COLO668 (cell line): ENCODE results near the gene GART.
"Not testable (repeated sequence)": the region's sequence is repeated elsewhere in the genome, so short reads cannot be mapped to it uniquely, and the experiment has no call there.

ENCODE experiments used
- DNase-seq: peaks from one replicate; lab custom pipeline; 2025; ENCODE audit not compliant: unreplicated experiment; lab: John Stamatoyannopoulos, UW

The GART gene

GRCh38 chr21:33541756-33542639 is at the start of gene GART:
TSS of gene GART (minus strand) at chr21:33542117. CDS start at chr21:33539315, 2,802 bp downstream.
- DNase-seq = peak; percentile 95

GRCh38 chr21:33588485-33589335 is 46.8 kb upstream of the GART start, which contains the start of gene DONSON:
TSS of gene DONSON (minus strand) at chr21:33588684. CDS start at chr21:33588641, 43 bp downstream.
- DNase-seq = peak; percentile 95

GRCh38 chr21:33587792-33588484 is 46.0 kb upstream of the GART start:
- peak; percentile 63 for DNase-seq

- no peak for DNase-seq
These were observed 45.0 kb upstream of the GART start for GRCh38 chr21:33586927-33587326.

GRCh38 chr21:33584455-33584854 is 42.5 kb upstream of the GART start:
- DNase-seq = no peak

- DNase-seq = no peak
These were observed 37.1 kb upstream of the GART start for GRCh38 chr21:33578959-33579542.

- DNase-seq = no peak
These were observed 36.3 kb upstream of the GART start for GRCh38 chr21:33578214-33578613.

GRCh38 chr21:33576741-33577141 is 34.8 kb upstream of the GART start:
- DNase-seq = not testable (repeated sequence)

- no peak for DNase-seq
These were observed 30.4 kb upstream of the GART start for GRCh38 chr21:33572350-33572749.

- DNase-seq = no peak
These were observed 28.1 kb upstream of the GART start for GRCh38 chr21:33569991-33570390.

- DNase-seq = no peak
These were observed 26.5 kb upstream of the GART start for GRCh38 chr21:33568448-33568847.

- no peak for DNase-seq
These were observed 26.0 kb upstream of the GART start for GRCh38 chr21:33567914-33568313.

- DNase-seq = no peak
These were observed 24.6 kb upstream of the GART start for GRCh38 chr21:33566514-33566913.

GRCh38 chr21:33562389-33562788 is 20.5 kb upstream of the GART start:
- DNase-seq = no peak

- DNase-seq = no peak
These were observed 19.5 kb upstream of the GART start for GRCh38 chr21:33561373-33561772.

- no peak for DNase-seq
These were observed 19.0 kb upstream of the GART start for GRCh38 chr21:33560965-33561364.

- DNase-seq = no peak
These were observed 17.9 kb upstream of the GART start for GRCh38 chr21:33559813-33560212.

GRCh38 chr21:33558777-33559421 is 17.0 kb upstream of the GART start:
- DNase-seq = no peak

GRCh38 chr21:33557447-33557846 is 15.5 kb upstream of the GART start:
- DNase-seq = no peak

GRCh38 chr21:33554982-33555344 is 13.0 kb upstream of the GART start:
- DNase-seq = no peak
